Ishikawa (cell line): ENCODE results near the gene GUCY1A1.

Source experiments
- CEBPB ChIP-seq: IDR thresholded peaks from 2 replicates; pipeline ENCODE4 v1.6.1; 2012
- CREB1 ChIP-seq: IDR thresholded peaks from 2 replicates; pipeline ENCODE4 v1.6.1; 2012; ENCODE audit warnings: low read depth
- EGR1 ChIP-seq: IDR thresholded peaks from 2 replicates; pipeline ENCODE4 v1.6.1; 2012
- EP300 ChIP-seq: IDR thresholded peaks from 2 replicates; pipeline ENCODE4 v1.6.1; 2012; ENCODE audit warnings: borderline replicate concordance
- FOXM1 ChIP-seq: IDR thresholded peaks from 2 replicates; pipeline ENCODE4 v1.6.1; 2012; ENCODE audit warnings: low read depth, borderline replicate concordance
- MAX ChIP-seq: IDR thresholded peaks from 2 replicates; pipeline ENCODE4 v1.6.1; 2012
- NFIC ChIP-seq: IDR thresholded peaks from 2 replicates; pipeline ENCODE4 v1.6.1; 2012
- RAD21 ChIP-seq: IDR thresholded peaks from 2 replicates; pipeline ENCODE4 v1.6.1; 2012; ENCODE audit warnings: low read depth
- REST ChIP-seq: IDR thresholded peaks from 2 replicates; pipeline ENCODE4 v1.6.1; 2012; ENCODE audit warnings: low read depth, mild to moderate bottlenecking
- TAF1 ChIP-seq: IDR thresholded peaks from 2 replicates; pipeline ENCODE4 v1.6.1; 2012; ENCODE audit warnings: low read depth, mild to moderate bottlenecking
- TCF12 ChIP-seq: IDR thresholded peaks from 2 replicates; pipeline ENCODE4 v1.6.1; 2012; ENCODE audit warnings: low read depth
- TEAD4 ChIP-seq: IDR thresholded peaks from 2 replicates; pipeline ENCODE4 v1.6.1; 2012
- USF1 ChIP-seq: IDR thresholded peaks from 2 replicates; pipeline ENCODE4 v1.6.1; 2012
- YY1 ChIP-seq: IDR thresholded peaks from 2 replicates; pipeline ENCODE4 v1.6.1; 2012; ENCODE audit warnings: low read depth
- ZBTB7A ChIP-seq: IDR thresholded peaks from 2 replicates; pipeline ENCODE4 v1.6.1; 2012; ENCODE audit warnings: low read depth

Gene GUCY1A1

GRCh38 chr4:155703486-155704247, 37.0 kb downstream of the GUCY1A1 start:
- TF ChIP-seq EP300 (no peak), NFIC (no peak), TCF12 (no peak), FOXM1 (no peak), EGR1 (no peak), USF1 (no peak), REST (no peak)

- no peak for TF ChIP-seq RAD21
- no peak for TF ChIP-seq REST
- no peak for TF ChIP-seq EP300
- no peak for TF ChIP-seq EGR1
- TF ChIP-seq ZBTB7A = no peak
- no peak for TF ChIP-seq USF1
- no peak for TF ChIP-seq TEAD4
- TF ChIP-seq NFIC = no peak
- no peak for TF ChIP-seq CEBPB
- no peak for TF ChIP-seq TAF1
- no peak for TF ChIP-seq CREB1
- TF ChIP-seq TCF12 = no peak
- no peak for TF ChIP-seq MAX
- no peak for TF ChIP-seq FOXM1
- no peak for TF ChIP-seq YY1
Observed at GRCh38 chr4:155704841-155705404, 38.3 kb downstream of the GUCY1A1 start.

- TF ChIP-seq USF1 (no peak), ZBTB7A (no peak), FOXM1 (no peak), TCF12 (no peak), CEBPB (no peak), MAX (no peak), CREB1 (no peak), EGR1 (no peak), EP300 (no peak), TAF1 (no peak), YY1 (no peak), NFIC (no peak)
Observed at GRCh38 chr4:155705664-155706063, 39.0 kb downstream of the GUCY1A1 start.

- TF ChIP-seq TAF1 = no peak
Observed at GRCh38 chr4:155706147-155706546, 39.5 kb downstream of the GUCY1A1 start.

GRCh38 chr4:155707251-155707650, 40.6 kb downstream of the GUCY1A1 start:
- TF ChIP-seq RAD21 (no peak), NFIC (no peak), EP300 (no peak), TEAD4 (no peak), CEBPB (no peak), USF1 (no peak)
